SK-N-MC (cell line): Measurements from ENCODE around the gene SPESP1.
"Not testable (repeated sequence)": the region's sequence is repeated elsewhere in the genome, so short reads cannot be mapped to it uniquely, and the experiment has no call there.

Experiments
- EZH2 ChIP-seq: fragments of 200-600 bp; sonication (generic); IDR thresholded peaks from one replicate; pipeline ENCODE4 v1.6.1; 2017; ENCODE audit warnings: antibody characterized with exemption
- FOXP2 ChIP-seq: optimal IDR thresholded peaks from 2 replicates; pipeline ENCODE3; 2011; ENCODE audit warnings: mild to moderate bottlenecking, moderate library complexity; ENCODE audit not compliant: insufficient read depth; ENCODE audit errors: extremely low read length, control extremely low read depth
- POLR2AphosphoS5 ChIP-seq: IDR thresholded peaks from 2 replicates; pipeline ENCODE4 v1.6.1; 2012; ENCODE audit warnings: mild to moderate bottlenecking, low read depth, low read length, borderline replicate concordance

GRCh38 chr15:68977426-68977825, 47.1 kb downstream of the SPESP1 start:
- not testable (repeated sequence) for TF ChIP-seq POLR2AphosphoS5, EZH2, FOXP2
